ENCODE measurements around the gene C19orf47.

Gene C19orf47, protein sequence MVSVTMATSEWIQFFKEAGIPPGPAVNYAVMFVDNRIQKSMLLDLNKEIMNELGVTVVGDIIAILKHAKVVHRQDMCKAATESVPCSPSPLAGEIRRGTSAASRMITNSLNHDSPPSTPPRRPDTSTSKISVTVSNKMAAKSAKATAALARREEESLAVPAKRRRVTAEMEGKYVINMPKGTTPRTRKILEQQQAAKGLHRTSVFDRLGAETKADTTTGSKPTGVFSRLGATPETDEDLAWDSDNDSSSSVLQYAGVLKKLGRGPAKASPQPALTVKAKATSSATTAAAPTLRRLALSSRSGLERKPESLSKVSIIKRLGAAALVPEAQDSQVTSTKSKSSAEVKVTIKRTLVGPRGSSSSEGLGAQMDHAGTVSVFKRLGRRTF

DNA sequence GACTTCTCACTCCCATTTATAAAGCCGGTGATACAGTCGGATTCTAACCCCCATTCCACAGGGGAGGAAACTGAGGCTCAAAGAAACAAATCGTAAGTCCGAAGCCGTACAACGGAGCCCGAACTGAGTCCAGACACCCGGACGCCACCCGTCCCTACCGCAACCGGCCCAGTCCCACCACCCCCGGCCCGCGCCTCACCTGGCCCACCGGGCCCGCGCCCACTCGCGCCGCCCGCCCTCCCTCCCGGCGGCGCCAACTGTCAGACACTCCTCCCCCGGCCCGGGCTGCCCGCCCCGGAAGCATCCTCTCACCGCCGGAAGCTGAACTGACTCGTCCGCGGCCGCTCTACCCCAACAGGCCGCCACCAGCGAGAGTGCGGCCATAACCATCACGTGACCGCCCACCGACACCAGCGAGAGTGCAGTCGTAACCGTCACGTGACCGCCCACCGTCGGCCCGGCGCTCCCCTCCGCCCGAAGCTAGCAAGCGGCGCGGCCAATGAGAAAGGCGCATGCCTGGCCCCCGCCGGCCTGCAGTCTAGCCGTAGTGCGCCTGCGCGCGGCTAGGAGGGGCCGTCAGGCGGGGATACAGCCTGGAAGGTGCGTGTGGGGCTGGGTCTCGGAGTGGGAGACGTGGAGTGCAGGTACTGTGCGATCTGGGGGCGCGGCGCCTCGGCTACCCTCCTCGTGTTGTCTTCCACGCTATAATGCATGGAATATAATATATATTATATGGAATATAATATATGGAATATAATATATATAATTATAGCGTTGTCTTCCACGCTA lies at the start of gene C19orf47, which contains the start of gene PLD3:
C19orf47 (minus strand) TSS at position 273 of the 789 bp plus-strand sequence. CDS start 6,540 bp downstream, outside the sequence.
PLD3 (plus strand) TSS at position 571 of the 789 bp plus-strand sequence. CDS start 17,789 bp downstream, outside the sequence.
- DNase-seq: peak; percentile 99 to 100

DNA sequence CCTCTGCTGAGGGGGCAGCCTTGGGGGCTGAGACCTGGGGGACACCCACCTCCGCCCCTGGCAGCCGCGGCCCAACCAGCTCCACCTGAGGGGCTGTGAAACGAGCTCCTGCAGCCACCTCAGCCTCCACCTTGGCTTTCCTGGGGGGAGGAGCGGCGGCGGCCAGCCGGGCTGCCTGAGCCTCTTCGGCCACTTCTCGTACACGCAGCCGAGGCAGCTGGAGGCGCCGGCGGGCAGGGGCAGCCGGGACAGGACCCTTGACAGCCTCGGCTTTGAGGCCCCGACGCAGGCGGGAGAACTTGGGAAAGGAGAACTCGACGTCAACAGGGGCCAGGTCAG lies 49.3 kb upstream of the C19orf47 start:
- DNase-seq: no peak

DNA sequence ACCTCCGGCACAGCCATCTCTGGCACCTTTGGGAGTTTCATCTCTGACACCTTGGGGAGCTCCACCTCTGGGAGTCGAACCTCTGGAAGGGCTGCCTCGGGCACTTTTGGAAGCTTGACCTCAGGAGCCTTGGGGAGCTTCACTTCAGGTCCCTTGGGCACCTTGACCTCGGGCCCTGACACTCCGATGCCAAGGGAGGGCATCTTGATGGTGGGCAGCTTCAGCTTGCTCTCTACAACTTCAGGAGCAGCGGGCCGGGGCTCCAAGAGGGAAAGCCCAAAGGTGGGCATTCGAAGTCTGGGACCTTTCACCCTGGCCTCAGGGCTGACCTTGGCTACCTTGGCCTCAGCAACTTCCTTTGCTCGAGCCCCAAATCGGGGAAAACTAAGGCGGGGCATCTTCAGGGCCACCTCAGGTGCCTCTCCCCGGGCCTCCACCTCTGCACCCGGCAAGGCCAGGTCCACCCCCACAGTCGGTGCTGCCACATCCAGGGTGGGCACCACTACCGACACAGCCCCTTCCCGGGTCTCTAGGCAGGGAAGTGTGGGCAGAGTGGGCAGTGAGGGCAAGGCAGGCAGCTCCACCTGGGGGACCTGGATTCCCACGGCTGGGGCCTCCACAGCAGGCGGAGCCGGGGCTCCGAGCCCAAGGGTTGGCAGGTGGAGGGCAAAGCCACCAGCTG lies 48.8 kb upstream of the C19orf47 start:
- DNase-seq: no peak

DNA sequence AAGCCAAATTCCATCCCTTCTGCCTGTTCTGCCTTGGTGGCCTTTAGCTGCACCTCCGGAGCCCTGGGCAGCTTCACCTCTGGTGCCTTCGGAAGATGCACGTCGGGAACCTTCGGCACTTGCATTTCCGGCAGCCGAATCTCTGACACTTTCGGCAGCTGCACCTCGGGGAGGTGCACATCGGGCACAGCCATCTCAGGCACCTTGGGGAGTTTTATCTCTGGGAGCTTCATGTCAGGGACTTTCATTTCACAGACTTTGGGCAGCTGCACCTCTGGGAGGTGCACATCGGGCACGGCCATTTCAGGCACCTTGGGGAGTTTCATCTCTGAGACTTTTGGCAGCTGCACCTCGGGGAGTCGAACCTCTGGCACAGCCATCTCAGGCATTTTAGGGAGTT lies 47.8 kb upstream of the C19orf47 start:
- no peak for DNase-seq

DNA sequence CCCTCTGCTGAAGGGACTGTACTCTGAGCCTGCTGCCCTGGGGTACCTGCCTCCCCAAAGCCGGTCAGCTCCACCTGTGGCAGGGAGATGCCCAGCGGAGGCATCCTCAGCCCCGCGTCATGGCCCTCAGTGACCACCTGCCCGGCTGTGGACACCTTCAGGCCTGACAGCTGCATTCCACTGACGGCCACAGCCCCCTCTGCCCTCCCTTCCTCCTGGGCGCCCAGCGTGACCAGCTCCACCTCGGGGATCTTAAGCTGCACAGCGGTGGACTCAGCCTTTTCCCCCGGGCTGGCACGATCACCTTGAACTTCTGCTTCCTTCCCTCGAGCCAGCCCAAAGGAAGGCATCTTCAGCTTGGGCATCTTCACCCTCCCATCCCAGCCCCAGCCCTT lies 46.6 kb upstream of the C19orf47 start:
- no peak for DNase-seq

DNA sequence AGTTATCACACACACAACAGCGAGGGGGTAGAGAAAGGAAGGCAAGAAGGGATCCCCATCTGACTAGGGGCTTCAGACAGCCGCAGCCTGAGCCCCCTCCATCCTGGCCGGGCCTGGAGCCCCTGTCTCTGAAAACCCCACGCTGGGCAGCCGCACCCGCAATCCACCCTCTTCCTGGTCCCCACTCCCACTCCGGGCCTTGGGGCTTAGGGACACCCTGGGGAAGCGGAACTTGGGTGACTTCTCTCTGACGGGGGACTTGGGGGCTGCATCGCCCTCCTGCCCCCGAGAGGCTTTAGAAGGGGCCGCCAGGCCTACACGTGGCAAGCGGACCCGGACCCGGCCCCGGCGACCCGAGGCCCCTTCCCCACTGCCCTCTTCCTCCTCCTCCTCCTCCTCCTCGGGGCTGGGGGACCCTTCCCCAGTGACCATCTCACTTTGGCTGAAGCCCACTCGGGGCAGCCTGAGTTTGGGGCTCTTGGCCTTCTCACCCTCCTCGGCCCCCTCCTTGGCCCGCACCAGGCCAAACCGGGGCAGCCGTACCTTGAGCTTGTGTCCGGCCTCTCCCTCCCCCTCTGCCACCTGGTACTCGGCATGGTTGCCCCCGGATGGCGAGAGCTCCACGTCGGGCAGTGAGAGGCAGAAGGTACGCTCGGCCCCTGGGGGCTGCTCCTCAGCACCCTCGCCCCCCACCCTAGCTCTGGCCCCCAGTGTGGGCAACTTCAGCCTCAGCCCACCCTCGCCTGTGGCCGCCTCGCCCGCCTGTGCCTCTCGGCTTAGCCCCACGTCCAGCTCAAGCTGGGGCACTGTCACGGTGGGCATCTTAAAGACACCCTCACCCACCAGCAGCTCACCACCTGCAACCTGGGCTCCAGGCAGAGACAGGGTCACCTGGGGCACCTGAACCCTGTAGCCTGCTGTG lies 46.0 kb upstream of the C19orf47 start:
- DNase-seq: no peak

DNA sequence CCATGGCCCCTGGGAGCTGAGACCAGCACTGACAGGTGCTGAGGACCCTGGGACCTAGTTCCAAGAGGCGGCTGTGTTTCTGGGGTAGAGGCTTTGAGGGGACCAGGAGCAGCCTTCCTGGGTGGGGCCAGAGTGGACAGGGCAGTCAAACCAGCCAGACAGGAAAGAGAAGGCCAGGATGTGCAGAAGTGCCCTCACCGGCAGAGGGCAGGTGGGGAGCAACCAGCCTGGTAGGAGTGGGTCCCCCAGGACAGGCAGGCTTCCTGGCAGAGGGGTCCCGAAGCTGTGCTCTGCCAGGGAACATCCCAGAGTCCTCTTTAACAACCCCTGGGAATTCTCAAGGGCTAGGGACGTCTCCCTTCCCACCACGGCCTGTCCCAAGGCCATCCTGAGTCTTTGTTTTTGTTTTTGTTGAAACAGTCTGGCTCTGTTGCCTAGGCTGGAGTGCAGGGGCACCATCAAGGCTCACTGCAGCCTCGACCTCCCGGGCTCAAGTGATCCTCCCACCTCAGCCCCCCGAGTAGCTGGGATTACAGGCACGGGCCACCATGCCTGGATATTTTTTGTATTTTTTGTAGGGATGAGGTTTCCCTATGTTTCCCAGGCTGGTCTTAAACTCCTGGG lies 44.8 kb upstream of the C19orf47 start:
- DNase-seq: peak in 1 of 2 experiments; percentile 44

DNA sequence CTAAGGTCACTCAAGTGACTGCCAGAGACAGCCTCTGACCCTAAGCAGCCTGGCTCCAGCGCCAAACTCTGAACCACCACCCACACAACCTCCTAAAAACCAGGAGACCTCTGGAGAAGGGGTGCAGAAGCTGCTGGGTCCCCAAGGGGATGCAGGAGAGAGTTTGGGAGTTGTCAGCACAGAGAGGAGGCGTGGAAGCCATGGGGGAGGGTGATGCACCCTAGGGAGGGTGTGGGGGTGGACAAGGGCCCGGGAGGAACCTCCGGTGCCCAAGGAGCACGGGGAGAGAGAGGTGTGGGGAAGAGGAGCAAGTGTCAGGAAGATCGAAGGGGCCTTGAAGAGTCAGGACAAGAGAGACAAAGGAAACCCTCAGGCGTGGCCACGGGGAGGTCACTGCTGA lies 43.9 kb upstream of the C19orf47 start:
- DNase-seq: no peak

DNA sequence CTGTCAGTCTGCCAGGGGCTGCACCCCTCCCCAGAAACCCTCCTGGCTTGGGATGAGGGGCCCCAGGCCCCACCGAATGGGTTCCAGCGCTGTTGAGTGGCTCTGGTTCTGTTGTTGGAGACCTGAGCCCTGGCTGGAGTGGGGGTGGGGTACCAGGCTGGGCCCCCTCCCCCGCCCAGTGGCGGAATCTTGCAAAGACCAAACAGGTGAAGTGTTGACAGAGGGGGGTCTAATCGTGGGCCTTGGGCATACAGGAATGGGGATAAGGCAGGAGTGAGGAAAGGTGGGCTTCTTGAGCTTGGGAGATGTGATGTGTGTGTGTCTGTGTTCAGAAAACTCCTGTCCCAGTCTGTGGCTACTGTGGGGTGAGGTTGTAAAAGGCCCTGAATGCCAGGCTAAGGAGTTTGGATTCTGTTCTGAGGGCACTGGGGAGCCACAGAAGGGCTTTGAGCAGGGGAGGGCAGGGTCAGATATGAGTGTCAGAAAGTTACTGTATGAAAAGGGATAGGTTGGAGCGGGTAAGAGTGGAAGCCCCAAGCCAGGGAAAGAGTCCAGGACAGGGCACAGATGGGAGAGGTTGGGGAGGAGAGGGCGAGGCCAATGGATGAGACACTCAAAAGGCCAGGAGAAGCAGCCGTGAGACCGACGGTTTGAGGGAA lies 42.0 kb upstream of the C19orf47 start, which contains the start of gene HIPK4:
HIPK4 (minus strand) TSS at position 98 of the 659 bp plus-strand sequence. CDS start 279 bp downstream, outside the sequence.
- no peak for DNase-seq

DNA sequence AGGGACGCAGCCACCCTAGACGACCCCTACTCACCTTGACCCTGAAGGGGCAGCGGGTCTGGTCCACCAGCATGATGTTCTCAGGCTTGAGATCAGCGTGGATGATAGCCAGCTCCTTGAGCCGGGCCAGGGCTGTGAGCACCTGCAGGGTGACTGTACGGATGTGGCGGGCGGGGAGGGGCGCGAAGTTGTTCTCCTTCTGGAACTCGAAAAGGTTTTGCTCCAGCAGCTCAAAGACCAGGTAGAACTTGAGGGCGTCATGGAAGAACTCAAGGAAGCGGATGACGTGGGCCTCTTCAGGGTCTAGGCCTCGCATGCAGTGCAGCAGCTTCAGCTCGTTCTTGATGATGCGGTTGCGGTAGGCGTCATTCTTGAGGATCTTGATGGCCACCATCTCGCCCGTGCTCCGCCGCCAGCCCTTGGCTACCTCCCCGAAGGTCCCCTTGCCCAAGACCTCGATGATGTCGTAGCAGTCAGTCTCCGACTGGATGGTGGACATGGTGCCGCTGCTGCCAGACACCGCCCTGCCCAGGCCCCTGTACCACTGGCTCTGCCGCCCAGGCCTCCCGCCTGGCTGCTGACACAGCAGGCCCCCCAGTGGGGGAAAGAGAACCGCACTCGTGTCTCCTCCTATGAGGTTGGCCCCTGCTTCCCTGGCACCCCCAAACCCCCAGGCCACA lies 41.3 kb upstream of the C19orf47 start:
- DNase-seq: no peak

DNA sequence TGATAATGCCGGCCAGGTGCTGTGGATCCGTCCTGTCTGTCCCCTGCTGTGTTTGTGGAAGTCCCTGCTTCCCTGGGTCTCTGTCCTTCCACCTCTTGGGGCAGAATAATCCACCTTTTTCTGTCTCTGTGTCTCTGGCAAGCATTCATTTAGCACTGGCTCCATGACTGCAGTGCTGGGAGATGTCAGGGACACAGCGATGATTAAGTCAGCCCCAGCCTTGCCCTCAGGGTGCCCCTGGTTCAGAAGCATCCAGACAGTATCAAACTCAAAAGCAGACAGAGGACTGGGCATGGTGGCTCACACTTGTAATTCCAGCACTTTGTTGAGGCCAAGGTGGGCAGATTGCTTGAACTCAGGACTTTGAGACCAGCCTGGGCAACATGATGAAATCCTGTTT lies 40.3 kb upstream of the C19orf47 start:
- DNase-seq: no peak

DNA sequence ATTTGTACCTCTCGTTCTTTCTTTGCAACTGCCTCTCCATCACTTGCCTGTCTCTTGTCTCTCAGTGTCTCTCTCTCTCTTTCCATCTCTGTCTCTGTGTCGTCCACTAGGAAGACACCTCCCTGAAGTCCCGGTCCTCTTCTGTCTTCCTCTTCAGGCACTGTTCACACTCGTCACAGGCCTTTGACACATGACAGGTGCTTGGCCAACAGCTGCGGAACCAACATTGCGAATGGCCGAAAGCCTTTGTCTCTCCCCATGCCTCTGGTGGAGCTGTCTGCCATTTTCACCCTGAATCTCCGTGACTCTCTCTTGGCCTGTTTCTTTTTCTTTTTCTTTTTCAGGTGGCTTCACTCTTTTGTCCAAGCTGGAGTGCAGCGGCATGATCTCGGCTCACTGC lies 39.0 kb upstream of the C19orf47 start:
- DNase-seq: no peak

DNA sequence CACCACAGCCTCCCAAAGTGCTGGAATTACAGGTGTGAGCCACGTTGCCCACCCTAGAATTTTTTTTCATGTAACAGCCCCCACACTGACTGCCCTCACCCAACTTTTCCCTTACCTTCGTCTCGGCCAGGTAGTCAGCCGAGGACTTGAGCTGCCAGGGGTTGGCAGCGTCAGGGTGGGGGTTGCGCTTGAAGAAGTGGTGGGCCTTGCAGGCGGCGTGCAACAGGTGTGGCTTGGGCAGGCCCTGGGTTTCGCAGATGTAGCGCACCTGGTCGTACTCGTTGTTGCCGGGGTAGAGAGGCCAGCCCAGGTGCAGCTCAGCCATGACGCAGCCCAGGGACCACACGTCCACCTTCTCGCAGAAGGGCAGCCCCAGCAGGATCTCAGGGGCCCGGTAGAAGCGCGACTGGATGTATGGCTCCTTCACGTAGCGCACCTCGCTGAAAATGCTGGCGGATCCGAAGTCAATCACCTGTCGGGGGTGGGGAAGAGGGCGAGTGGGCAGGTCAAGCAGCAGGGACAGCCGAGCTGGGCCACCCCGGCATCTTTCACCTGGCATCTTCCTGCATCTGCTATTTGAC lies 35.6 kb upstream of the C19orf47 start:
- no peak for DNase-seq

DNA sequence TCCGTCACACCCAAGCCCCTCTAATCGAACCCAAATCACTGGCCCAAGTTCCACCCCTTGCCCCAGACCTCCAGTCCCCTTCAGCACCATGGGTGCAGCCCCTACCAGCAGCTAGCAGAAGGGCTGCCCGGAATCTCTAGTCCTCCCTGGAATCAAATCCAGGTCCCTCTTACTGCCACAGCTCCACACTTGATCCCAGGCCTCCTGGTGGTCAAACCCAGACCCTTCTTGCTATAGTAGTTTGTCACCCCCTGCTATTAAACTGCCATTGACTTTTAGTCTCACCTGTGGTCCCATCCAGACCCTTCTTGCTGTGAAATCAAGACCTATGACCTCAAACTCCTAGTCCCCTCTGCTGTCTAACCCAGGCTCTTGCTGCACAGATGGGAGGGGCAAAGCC lies 33.1 kb upstream of the C19orf47 start:
- no peak for DNase-seq

DNA sequence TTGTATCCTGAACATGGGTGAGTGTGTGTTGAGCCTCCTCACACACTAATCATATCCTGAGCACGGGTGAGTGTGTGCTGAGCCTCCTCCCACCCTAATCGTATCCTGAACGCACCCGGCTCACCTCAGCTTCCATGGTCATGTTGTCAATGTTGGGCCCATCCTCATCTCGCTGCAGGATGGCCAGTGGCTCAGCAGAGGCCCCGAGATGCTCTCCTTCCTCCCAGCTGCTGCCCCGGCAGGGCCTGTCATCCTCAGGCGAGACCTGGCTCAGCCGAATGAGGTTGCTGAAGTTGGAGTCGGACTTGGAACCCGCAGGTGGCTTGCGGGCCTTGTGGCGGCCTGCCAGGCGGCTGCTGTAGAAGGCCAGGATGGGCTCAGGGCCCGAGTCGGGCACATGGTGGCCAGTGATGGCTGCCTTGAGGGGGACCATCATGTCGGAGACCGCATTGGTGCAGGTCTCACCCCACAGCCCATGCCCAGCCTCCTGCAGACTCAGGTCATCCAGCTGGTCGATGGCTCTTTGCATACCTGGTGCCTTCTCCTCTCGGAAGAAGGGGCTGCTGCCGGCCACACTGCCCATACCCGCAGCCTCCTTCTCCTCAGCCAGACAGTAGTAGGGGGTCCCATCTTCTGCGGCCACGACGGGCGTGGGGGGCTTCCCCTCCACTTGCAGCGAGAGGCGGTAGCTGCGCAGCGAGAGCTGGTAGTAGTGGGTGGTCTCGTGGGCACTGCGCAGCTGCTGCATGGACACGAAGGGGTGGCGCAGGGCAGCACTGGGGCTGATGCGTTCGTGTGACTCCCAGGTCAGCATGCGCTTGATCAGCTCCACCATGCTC lies 32.2 kb upstream of the C19orf47 start:
- no peak for DNase-seq

DNA sequence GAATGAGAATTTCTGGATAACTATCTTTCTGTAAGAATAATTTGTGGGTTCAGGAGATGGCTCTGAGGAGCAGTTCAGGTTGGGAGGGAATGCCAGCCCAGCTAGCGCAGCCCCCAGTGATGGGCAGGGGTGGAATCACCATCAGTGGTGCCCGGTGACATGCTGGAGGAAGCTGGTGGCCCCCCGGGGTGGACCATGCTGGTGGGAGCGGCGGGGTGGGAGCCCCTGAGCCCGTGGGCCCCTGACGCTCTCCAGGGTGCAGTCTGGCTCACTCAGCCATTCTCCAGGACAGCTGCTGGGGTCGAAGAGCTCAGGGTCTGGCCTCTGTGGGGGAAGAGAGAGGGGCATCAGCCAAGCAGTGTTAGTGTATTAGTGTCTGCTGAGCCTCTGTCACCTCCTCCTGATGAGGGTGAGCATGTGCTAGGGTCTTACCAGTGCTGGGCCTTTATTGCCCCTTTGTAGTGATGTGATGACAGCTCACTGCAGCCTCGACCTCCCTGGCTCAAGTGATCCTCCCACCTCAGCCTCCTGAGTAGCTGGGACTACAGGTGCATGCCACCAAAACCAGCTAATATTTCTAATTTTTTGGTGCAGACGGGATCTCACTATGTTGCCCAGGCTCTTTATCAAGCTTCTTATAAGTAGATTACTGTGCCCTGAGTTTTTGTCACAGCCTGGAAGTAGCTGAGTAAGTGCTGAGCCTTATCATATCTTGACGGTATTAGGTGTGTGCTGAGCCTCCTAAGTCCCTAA lies 31.4 kb upstream of the C19orf47 start:
- DNase-seq: no peak

DNA sequence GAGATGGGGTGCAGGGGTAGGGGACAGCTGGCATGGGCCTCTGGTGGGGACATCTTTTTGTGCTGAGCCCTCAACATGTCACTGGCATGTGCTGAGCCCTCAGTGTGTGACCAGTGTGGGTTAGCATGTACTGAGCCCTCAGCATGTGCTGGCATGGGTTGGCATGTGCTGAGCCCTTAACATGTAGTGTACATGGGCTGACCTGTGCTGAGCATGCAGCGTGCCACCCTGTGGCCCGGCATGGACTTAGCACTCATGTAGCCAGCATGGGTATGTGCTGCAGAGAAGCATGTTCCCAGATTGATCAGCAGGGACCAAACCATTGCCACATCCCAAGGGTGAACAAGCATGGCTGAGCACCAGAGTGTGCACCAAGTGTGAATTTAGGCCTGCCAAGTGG lies 30.3 kb upstream of the C19orf47 start:
- DNase-seq: no peak

DNA sequence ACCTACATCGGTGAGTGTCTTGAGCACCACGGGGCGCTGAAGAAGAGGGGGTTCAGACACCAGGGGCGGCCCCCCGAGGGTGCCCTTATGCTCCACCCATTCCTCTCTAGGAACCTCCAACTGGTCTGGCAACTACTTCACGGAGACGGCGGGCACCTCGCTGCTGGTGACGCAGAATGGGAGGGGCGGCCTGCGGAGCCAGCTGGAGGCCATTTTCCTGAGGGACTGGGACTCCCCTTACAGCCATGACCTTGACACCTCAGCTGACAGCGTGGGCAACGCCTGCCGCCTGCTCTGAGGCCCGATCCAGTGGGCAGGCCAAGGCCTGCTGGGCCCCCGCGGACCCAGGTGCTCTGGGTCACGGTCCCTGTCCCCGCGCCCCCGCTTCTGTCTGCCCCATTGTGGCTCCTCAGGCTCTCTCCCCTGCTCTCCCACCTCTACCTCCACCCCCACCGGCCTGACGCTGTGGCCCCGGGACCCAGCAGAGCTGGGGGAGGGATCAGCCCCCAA lies 29.7 kb upstream of the C19orf47 start:
- no peak for DNase-seq
